ENCODE data around the gene NPAS3. TPM values are rescaled to one million over a fixed set of nuclear protein-coding genes. Genes with fewer than 3 reads are reported as not detected.

The NPAS3 gene
- total and polyA plus RNA-seq, 4 donors, result 0.07 to 0.09 (median 0.08) TPM; not detected in 1

DNA sequence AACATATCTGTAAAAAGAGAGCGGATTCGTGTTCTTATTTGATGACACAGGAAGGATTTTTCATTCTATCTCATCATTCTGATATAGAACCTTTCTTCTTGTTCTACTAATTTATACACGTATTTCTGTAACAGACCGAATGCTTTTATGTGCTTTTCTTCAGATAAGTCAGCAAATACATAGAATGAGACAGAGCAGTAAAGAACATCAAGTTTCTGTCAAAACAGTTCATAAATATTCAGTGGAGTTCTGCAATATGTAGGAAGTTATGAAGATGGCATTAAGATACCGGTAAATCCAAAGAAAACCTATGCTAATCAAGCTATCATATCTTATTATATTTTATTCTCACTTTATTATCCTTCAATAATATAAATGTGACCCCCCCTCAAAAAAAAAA, 731.6 kb downstream of the NPAS3 start:
- WGBS, result 84% methylated on average over 5 of the region's 5 CpGs
- Histone ChIP-seq H3K4me1 (ENCODE audit: control insufficient read depth in 4 of 4, insufficient read depth in 4 of 4, low read length in 3 of 4) (no peaks in the 10 kb centered on the region), H3K9ac (ENCODE audit: low read depth in 1 of 2, low read length in 2 of 2) (no peak overlapping the region), H3K27me3 (ENCODE audit: control insufficient read depth in 4 of 4, insufficient read depth in 4 of 4, low read length in 3 of 4) (peaks cover 0 to 7% (median 0%) of the 10 kb centered on the region in 4 donors), H3K4me3 (ENCODE audit: low read depth in 1 of 3, low read length in 3 of 3) (no peak overlapping the region), H3K27ac (ENCODE audit: low read depth in 1 of 2, low read length in 2 of 2) (no peak overlapping the region), H3K9me3 (ENCODE audit: control insufficient read depth in 4 of 4, low read length in 3 of 4) (no peaks in the 10 kb centered on the region), H3K36me3 (ENCODE audit: control insufficient read depth in 4 of 4, insufficient read depth in 3 of 4, low read depth in 1 of 4, low read length in 3 of 4) (no peaks in the 10 kb centered on the region)
- DNase-seq (ENCODE audit: low spot score), result no peak
- TF ChIP-seq, protein P1, sequence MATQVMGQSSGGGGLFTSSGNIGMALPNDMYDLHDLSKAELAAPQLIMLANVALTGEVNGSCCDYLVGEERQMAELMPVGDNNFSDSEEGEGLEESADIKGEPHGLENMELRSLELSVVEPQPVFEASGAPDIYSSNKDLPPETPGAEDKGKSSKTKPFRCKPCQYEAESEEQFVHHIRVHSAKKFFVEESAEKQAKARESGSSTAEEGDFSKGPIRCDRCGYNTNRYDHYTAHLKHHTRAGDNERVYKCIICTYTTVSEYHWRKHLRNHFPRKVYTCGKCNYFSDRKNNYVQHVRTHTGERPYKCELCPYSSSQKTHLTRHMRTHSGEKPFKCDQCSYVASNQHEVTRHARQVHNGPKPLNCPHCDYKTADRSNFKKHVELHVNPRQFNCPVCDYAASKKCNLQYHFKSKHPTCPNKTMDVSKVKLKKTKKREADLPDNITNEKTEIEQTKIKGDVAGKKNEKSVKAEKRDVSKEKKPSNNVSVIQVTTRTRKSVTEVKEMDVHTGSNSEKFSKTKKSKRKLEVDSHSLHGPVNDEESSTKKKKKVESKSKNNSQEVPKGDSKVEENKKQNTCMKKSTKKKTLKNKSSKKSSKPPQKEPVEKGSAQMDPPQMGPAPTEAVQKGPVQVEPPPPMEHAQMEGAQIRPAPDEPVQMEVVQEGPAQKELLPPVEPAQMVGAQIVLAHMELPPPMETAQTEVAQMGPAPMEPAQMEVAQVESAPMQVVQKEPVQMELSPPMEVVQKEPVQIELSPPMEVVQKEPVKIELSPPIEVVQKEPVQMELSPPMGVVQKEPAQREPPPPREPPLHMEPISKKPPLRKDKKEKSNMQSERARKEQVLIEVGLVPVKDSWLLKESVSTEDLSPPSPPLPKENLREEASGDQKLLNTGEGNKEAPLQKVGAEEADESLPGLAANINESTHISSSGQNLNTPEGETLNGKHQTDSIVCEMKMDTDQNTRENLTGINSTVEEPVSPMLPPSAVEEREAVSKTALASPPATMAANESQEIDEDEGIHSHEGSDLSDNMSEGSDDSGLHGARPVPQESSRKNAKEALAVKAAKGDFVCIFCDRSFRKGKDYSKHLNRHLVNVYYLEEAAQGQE (IDR thresholded peaks at IDR 0.05), result no peak
- TF ChIP-seq HNF4A (conservative IDR thresholded peaks at IDR 0.05) (no peak), GABPA (IDR thresholded peaks at IDR 0.05 in 1 of 2, conservative IDR thresholded peaks at IDR 0.05 in 1 of 2) (no peak), TAF1 (conservative IDR thresholded peaks at IDR 0.05) (no peak), RXRA (IDR thresholded peaks at IDR 0.05) (no peak), NR2F2 (IDR thresholded peaks at IDR 0.05) (no peak), JUND (IDR thresholded peaks at IDR 0.05) (no peak), FOXA2 (IDR thresholded peaks at IDR 0.05) (no peak)
- TF ChIP-seq, protein P2, sequence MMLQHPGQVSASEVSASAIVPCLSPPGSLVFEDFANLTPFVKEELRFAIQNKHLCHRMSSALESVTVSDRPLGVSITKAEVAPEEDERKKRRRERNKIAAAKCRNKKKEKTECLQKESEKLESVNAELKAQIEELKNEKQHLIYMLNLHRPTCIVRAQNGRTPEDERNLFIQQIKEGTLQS (IDR thresholded peaks at IDR 0.05), result no peak

DNA sequence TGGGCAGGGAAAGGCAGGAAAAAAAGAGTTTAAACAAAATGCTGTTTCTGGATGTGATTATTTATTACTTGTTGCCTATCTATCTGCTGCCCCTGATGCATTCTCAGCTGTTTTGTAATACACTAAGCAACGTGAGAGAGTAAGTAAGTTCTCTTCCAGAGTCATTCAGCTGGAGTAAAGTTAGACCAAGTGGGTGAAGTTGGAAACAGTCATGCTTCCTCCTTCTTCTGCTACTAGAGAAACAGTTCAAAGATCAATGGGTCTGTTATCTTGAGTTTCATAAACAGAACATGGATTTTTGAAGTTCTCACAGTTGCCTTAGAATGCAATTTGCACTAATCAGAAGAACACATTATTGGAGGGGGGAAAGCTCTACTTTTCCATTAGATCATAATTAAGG, 732.9 kb downstream of the NPAS3 start:
- DNase-seq (ENCODE audit: low spot score), result no peak
- TF ChIP-seq, protein P1 (IDR thresholded peaks at IDR 0.05), result no peak
- TF ChIP-seq, protein P3, sequence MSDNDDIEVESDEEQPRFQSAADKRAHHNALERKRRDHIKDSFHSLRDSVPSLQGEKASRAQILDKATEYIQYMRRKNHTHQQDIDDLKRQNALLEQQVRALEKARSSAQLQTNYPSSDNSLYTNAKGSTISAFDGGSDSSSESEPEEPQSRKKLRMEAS (IDR thresholded peaks at IDR 0.05), result no peak
- TF ChIP-seq HNF4A (conservative IDR thresholded peaks at IDR 0.05) (no peak), JUND (IDR thresholded peaks at IDR 0.05) (no peak), RXRA (IDR thresholded peaks at IDR 0.05) (no peak), NR2F2 (IDR thresholded peaks at IDR 0.05) (no peak), GABPA (IDR thresholded peaks at IDR 0.05 in 1 of 2, conservative IDR thresholded peaks at IDR 0.05 in 1 of 2) (no peak), TAF1 (conservative IDR thresholded peaks at IDR 0.05) (no peak), SP1 (IDR thresholded peaks at IDR 0.05) (no peak), FOXA2 (IDR thresholded peaks at IDR 0.05) (no peak), RAD21 (IDR thresholded peaks at IDR 0.05) (no peak), YY1 (IDR thresholded peaks at IDR 0.05) (no peak)
- TF ChIP-seq, protein P2 (IDR thresholded peaks at IDR 0.05), result no peak
- TF ChIP-seq, protein P4, sequence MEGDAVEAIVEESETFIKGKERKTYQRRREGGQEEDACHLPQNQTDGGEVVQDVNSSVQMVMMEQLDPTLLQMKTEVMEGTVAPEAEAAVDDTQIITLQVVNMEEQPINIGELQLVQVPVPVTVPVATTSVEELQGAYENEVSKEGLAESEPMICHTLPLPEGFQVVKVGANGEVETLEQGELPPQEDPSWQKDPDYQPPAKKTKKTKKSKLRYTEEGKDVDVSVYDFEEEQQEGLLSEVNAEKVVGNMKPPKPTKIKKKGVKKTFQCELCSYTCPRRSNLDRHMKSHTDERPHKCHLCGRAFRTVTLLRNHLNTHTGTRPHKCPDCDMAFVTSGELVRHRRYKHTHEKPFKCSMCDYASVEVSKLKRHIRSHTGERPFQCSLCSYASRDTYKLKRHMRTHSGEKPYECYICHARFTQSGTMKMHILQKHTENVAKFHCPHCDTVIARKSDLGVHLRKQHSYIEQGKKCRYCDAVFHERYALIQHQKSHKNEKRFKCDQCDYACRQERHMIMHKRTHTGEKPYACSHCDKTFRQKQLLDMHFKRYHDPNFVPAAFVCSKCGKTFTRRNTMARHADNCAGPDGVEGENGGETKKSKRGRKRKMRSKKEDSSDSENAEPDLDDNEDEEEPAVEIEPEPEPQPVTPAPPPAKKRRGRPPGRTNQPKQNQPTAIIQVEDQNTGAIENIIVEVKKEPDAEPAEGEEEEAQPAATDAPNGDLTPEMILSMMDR (IDR thresholded peaks at IDR 0.05; ENCODE audit: low read depth, low read length, missing input control), result no peak
- H3K27ac ChIP-seq (ENCODE audit: low read depth in 1 of 2, low read length in 2 of 2), result no peak overlapping the region

More for the DNA sequence above, 732.9 kb downstream of the NPAS3 start:
- WGBS, result 56% methylated on average over 1 of the region's 1 CpG
- Histone ChIP-seq H3K4me1 (ENCODE audit: control insufficient read depth in 4 of 4, insufficient read depth in 4 of 4, low read length in 3 of 4) (peaks cover 0 to 1% (median 0%) of the 10 kb centered on the region in 4 donors), H3K4me3 (ENCODE audit: low read depth in 1 of 3, low read length in 3 of 3) (no peak overlapping the region), H3K9me3 (ENCODE audit: control insufficient read depth in 4 of 4, low read length in 3 of 4) (no peaks in the 10 kb centered on the region), H3K27me3 (ENCODE audit: control insufficient read depth in 4 of 4, insufficient read depth in 4 of 4, low read length in 3 of 4) (peaks cover 0 to 3% (median 0%) of the 10 kb centered on the region in 4 donors), H3K36me3 (ENCODE audit: control insufficient read depth in 4 of 4, insufficient read depth in 3 of 4, low read depth in 1 of 4, low read length in 3 of 4) (no peaks in the 10 kb centered on the region), H3K9ac (ENCODE audit: low read depth in 1 of 2, low read length in 2 of 2) (no peak overlapping the region)

All from liver (tissue), 9 donors.